KMS-11 (cell line): Measurements from ENCODE around the gene RASGRF2.

Source experiments
- H2AFZ ChIP-seq: fragments of 200-600 bp; sonication (generic); 2 replicates; pipeline ENCODE4 v1.6.1; 2016; ENCODE audit warnings: antibody characterized with exemption, mixed run types, low read depth
- H3K27ac ChIP-seq: fragments of 200-600 bp; sonication (generic); 2 replicates; pipeline ENCODE4 v1.6.1; 2016; ENCODE audit warnings: mild to moderate bottlenecking, mixed run types
- H3K27me3 ChIP-seq: fragments of 200-600 bp; sonication (generic); 2 replicates; pipeline ENCODE4 v1.6.1; 2017; ENCODE audit warnings: mild to moderate bottlenecking, low read depth, mixed run types, moderate library complexity; ENCODE audit not compliant: insufficient read depth
- H3K36me3 ChIP-seq: fragments of 200-600 bp; sonication (generic); 2 replicates; pipeline ENCODE4 v1.6.1; 2017; ENCODE audit warnings: mild to moderate bottlenecking, mixed run types; ENCODE audit not compliant: insufficient read depth
- H3K4me1 ChIP-seq: fragments of 200-600 bp; sonication (generic); 2 replicates; pipeline ENCODE4 v1.6.1; 2016; ENCODE audit warnings: mild to moderate bottlenecking, low read depth, mixed run types; ENCODE audit not compliant: poor library complexity, severe bottlenecking
- H3K4me2 ChIP-seq: fragments of 200-600 bp; sonication (generic); 2 replicates; pipeline ENCODE4 v1.7.0; 2016; ENCODE audit warnings: mild to moderate bottlenecking, mixed run types
- H3K4me3 ChIP-seq: fragments of 200-600 bp; sonication (generic); IDR thresholded peaks from 2 replicates; pipeline ENCODE4 v1.6.1; 2017; ENCODE audit warnings: low read depth, low read length, mixed read lengths; ENCODE audit not compliant: insufficient read depth
- H3K79me2 ChIP-seq: fragments of 200-600 bp; sonication (generic); 2 replicates; pipeline ENCODE4 v1.6.1; 2016; ENCODE audit warnings: low read depth, mixed run types; ENCODE audit not compliant: insufficient read depth
- H3K9ac ChIP-seq: fragments of 200-600 bp; sonication (generic); 2 replicates; pipeline ENCODE4 v1.6.1; 2016; ENCODE audit warnings: mild to moderate bottlenecking, mixed run types
- H4K20me1 ChIP-seq: fragments of 200-600 bp; sonication (generic); 2 replicates; pipeline ENCODE4 v1.6.1; 2016; ENCODE audit warnings: mild to moderate bottlenecking, mixed run types; ENCODE audit not compliant: insufficient read depth
- TF ChIP-seq, protein P1 (sequence below): fragments of 200-600 bp; sonication (generic); conservative IDR thresholded peaks from 2 replicates; pipeline ENCODE4 v1.6.1; 2017; ENCODE audit warnings: low read depth, mild to moderate bottlenecking, antibody characterized with exemption, low read length, moderate library complexity, mixed read lengths

The RASGRF2 gene

DNA sequence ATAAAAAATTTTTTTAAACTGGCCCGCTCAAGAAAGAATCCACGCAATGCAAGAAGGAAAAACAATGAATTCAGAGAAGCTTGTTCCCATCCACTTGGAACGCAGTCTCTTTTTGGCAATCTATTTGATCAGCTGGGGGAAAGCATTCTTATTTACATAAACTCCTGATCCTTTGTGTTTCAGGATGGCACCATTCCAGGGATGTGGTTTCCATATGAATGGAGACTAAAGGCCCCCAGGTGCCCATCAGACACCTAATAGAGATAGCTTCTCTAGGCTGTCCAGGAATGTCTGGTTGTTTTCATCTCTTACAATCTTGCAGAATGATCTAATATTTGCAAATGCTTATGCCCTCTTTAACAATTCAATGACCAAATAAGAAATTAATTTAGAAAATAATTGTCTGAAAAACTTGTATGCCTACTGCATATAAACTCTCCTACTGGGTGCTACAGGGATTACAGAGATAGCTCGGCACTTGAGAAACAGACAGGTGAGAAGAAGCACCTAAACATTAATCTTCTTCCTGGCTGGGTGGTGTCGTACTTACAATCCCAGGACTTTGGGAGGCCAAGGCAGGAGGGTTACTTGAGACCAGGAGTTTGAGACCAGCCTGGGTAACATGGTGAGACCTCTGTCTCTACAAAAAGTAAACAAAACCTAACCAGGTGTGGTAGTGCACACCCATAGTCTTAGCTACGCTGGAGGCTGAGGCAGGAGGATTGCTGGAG lies 3.0 kb upstream of the RASGRF2 start:
- H3K36me3 ChIP-seq: no peaks in the 10 kb centered on the region
- H3K4me1 ChIP-seq: peaks cover 11% of the 10 kb centered on the region
- H3K27ac ChIP-seq: no peak overlapping the region
- H3K79me2 ChIP-seq: no peaks in the 10 kb centered on the region
- H3K4me3 ChIP-seq: no peak overlapping the region
- H2AFZ ChIP-seq: no peak overlapping the region
- no peak overlapping the region for H3K4me2 ChIP-seq
- TF ChIP-seq, protein P1, sequence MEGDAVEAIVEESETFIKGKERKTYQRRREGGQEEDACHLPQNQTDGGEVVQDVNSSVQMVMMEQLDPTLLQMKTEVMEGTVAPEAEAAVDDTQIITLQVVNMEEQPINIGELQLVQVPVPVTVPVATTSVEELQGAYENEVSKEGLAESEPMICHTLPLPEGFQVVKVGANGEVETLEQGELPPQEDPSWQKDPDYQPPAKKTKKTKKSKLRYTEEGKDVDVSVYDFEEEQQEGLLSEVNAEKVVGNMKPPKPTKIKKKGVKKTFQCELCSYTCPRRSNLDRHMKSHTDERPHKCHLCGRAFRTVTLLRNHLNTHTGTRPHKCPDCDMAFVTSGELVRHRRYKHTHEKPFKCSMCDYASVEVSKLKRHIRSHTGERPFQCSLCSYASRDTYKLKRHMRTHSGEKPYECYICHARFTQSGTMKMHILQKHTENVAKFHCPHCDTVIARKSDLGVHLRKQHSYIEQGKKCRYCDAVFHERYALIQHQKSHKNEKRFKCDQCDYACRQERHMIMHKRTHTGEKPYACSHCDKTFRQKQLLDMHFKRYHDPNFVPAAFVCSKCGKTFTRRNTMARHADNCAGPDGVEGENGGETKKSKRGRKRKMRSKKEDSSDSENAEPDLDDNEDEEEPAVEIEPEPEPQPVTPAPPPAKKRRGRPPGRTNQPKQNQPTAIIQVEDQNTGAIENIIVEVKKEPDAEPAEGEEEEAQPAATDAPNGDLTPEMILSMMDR: no peak
- H3K9ac ChIP-seq: no peak overlapping the region
- no peaks in the 10 kb centered on the region for H4K20me1 ChIP-seq
- H3K27me3 ChIP-seq: no peaks in the 10 kb centered on the region

DNA sequence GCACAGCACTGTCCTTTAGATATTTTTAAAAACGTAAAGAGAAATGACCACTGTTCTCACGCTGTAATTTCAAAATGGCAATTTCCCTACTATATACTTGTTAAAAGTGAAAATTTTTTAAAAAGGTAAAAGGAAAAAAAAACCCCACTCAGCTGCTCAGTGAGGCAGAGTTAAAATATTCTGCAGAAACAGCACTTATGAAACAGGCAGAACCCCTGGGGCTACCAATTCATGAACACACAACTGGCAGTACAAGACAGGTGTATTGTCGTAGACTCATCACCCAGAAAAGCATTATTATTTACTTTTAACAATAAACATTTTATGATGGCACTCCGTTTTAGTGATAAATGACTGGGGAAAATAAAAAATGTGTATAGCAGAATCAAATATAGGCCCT lies 1.5 kb upstream of the RASGRF2 start:
- H3K4me2 ChIP-seq: peak overlapping the region; percentile 13; the same call in 1 of the 2 replicates
- H3K9ac ChIP-seq: no peak overlapping the region
- TF ChIP-seq, protein P1: no peak
- peak overlapping the region; percentile 16; the same call in 1 of the 2 replicates for H3K27ac ChIP-seq
- no peaks in the 10 kb centered on the region for H3K79me2 ChIP-seq
- H3K27me3 ChIP-seq: no peaks in the 10 kb centered on the region
- H4K20me1 ChIP-seq: no peaks in the 10 kb centered on the region
- H2AFZ ChIP-seq: no peak overlapping the region
- peaks cover 11% of the 10 kb centered on the region for H3K4me1 ChIP-seq
- no peak overlapping the region for H3K4me3 ChIP-seq
- no peaks in the 10 kb centered on the region for H3K36me3 ChIP-seq

DNA sequence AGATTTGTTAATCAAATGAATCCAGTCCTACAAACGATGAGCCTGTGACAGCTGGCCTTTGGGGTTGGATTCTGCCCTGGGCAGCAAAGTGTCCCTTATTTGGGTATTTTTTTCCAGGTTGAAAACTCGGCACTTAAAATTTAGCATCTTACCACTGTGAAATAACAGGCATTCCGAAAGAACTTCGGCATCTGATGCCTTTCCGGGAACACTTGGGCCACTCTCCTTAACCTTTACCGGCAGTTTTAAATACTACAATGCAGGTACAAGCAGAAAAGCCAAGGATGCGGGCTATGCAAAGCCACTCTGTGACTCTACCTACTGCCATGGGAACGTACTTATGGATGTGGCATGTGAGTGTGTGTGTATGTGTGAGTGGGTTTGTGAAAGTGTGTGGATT lies 1.0 kb upstream of the RASGRF2 start:
- Histone ChIP-seq H3K79me2 (no peaks in the 10 kb centered on the region), H3K9ac (no peak overlapping the region), H3K36me3 (no peaks in the 10 kb centered on the region), H3K4me3 (no peak overlapping the region), H3K27ac (no peak overlapping the region), H3K27me3 (no peaks in the 10 kb centered on the region), H3K4me1 (peaks cover 11% of the 10 kb centered on the region), H2AFZ (no peak overlapping the region), H3K4me2 (no peak overlapping the region), H4K20me1 (no peaks in the 10 kb centered on the region)
- TF ChIP-seq, protein P1: no peak

DNA sequence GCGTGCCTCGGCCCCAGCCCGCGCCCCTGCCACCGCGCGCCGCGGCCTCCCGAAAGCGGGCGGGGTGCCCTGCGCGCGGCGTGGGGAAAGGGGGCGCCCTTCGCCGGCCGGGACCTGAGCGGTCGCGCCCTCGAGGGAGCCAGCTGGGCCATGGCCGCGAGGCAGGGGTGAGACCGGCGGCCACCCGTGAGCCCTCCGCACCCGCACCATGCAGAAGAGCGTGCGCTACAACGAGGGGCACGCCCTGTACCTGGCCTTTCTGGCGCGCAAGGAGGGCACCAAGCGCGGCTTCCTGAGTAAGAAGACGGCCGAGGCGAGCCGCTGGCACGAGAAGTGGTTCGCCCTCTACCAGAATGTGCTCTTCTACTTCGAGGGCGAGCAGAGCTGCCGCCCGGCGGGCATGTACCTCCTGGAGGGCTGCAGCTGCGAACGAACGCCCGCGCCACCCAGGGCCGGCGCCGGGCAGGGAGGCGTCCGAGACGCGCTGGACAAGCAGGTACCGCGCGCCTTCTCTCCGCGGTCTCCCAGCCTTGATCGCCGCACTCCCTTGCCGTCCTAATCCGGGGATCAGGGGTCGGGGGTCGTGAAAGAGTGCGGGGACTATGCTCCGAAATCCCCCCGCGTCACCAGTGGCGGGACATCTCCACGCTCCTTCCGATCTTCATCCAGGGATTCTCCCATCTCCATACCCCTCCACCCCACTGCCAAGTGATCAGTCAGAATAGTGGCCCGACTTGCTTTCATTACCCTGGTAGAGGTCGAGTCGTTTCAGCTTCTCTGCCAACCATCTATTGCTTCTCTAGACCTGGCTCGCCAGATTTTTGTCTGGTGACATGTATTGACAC lies 590 bp downstream of the RASGRF2 start:
- TF ChIP-seq, protein P1: no peak
- Histone ChIP-seq H3K4me1 (peaks cover 11% of the 10 kb centered on the region), H3K27me3 (no peaks in the 10 kb centered on the region), H3K27ac (no peak overlapping the region), H2AFZ (no peak overlapping the region), H3K4me3 (no peak overlapping the region), H3K9ac (no peak overlapping the region), H3K4me2 (no peak overlapping the region), H3K79me2 (no peaks in the 10 kb centered on the region), H4K20me1 (no peaks in the 10 kb centered on the region), H3K36me3 (no peaks in the 10 kb centered on the region)
